ENCODE measurements around the gene VWF.
"Not testable (repeated sequence)": the region's sequence is repeated elsewhere in the genome, so short reads cannot be mapped to it uniquely, and the experiment has no call there.

DNA sequence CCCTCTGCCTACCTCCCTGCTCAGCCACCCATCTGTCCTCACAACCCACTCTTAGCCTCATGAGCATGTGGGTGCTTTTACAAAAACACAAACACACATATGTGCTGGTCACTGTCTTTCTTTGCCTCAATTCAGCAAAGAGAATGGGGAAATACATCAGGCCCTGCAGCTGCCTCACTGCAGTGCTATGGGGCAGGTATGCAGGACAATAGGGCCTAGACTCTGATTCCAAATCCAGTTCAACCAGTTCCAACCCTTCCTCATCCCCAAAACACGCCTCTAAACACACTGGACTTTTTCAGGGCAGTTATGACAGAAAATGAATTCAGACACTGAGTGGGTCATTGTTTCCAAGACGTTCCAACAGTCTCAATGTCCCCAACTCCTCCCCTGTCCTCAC lies 100.4 kb downstream of the VWF start:
- TF ChIP-seq TARDBP (IDR thresholded peaks at IDR 0.05); FOXA1 (IDR thresholded peaks at IDR 0.05); PKNOX1 (IDR thresholded peaks at IDR 0.05); ZNF384 (IDR thresholded peaks at IDR 0.05); NFRKB (IDR thresholded peaks at IDR 0.05); HDGF (IDR thresholded peaks at IDR 0.05; ENCODE audit: borderline replicate concordance): not testable (repeated sequence)

All from HEK293T (cell line).